Effector memory CD8-positive, alpha-beta T cell (primary cell): ENCODE measurements around the gene PCNX1.

ENCODE experiments used
- ATAC-seq: fragments of 150-1000 bp; cut with Tn5 transposase; replicated peaks from 2 replicates; pipeline ENCODE4 v1.10.0; 2021; ENCODE audit warnings: mild to moderate bottlenecking, moderate library complexity
- DNase-seq, 3 experiments: peaks; one replicate each; pipeline ENCODE4 v3.0.0; 2021
- H3K27ac Mint-ChIP-seq, 2 donors: one replicate each; pipeline ENCODE4 v1.8.0; 2022; ENCODE audit warnings: mild to moderate bottlenecking in 2 of 2, mixed read lengths in 2 of 2, moderate library complexity in 2 of 2
- H3K27me3 Mint-ChIP-seq, 2 donors: one replicate each; pipeline ENCODE4 v1.8.0; 2022; ENCODE audit warnings: mixed read lengths in 2 of 2
- H3K36me3 Mint-ChIP-seq: one replicate; pipeline ENCODE4 v1.8.0; 2022; ENCODE audit warnings: mild to moderate bottlenecking, moderate library complexity, mixed read lengths; ENCODE audit not compliant: insufficient read depth
- H3K4me1 Mint-ChIP-seq, 2 donors: one replicate each; pipeline ENCODE4 v1.8.0; 2022; ENCODE audit warnings: low read depth in 2 of 2, mixed read lengths in 2 of 2
- H3K4me3 Mint-ChIP-seq, 2 donors: one replicate each; pipeline ENCODE4 v1.8.0; 2022; ENCODE audit warnings: mild to moderate bottlenecking in 2 of 2, mixed read lengths in 2 of 2, moderate library complexity in 2 of 2
- H3K9me3 Mint-ChIP-seq, 2 donors: one replicate each; pipeline ENCODE4 v1.8.0; 2022; ENCODE audit warnings: mixed read lengths in 2 of 2

Gene PCNX1

DNA sequence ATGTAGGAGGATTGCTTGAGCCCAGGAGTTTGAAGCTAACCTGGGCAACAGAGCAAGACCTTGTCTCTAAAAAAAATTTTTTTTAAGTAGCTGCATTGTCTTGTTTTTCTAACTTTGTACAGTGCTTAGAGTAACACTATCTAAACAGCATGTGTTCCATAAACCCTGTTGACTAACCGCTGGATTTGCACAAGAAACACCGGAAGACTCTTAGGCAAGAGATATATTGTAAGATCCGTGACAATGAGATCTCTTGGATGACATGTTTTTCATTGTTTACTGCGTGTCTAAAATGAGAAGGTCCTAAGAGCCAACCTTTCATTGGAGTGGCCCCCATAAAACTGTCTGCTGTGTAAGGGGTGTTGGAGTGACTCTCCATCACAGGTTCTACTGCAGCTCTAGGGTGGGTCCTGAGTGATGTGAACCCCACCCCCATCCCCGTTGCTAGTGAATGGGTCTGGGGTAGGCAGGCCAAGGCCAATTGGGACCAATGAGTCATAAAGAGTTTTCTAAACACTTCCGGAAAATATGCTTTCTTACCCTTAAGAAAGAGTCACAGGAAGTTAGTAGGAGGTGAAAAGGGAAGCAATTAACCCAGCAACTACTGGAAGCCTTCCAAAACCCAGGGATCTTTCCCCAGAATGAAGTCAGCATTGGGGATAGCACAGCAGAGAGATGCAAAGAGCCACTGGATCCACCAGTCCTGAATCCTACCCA lies 24.3 kb upstream of the PCNX1 start:
- H3K27ac Mint-ChIP-seq = no peak overlapping the region
- H3K4me3 Mint-ChIP-seq = peak overlapping the region in 1 of 2 donors; percentile 36
- peaks cover 12% of the 10 kb centered on the region for H3K36me3 Mint-ChIP-seq

DNA sequence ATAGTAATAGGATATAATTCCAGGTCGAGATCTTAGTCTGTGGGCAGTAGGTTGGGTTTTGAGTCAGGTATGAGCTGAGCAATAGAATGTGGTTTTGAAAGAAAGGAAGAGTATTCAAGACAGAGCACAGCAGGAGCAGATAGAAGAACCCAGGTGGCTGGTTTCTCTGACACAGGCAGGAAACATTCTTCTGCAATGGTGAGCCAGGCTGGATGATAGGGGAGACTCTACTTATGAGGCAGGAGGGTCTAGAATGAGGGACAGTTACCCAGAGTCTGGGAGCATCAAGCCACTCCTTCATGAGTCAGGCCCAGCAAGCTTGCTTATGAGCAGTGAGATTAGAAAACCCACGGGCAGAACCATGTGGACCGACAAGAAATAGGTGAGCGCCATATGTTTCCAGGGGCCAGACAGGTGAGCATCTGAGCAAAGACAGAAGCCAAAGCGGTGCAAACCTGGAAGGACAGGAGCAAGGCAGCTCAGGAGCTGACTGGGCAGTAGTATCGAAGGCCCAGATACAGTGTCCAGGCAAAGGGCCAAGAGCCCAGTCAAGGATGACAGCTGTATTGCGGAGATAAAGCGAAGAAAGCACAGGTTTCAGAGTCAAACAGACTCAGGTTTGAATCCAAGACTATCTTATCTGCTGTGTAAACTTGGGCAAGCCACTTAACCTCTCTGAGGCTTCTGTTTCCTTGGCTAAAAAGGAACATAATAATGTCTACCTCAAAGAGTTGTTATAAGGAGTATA lies 22.5 kb upstream of the PCNX1 start:
- DNase-seq = no peak
- H3K4me3 Mint-ChIP-seq = peak overlapping the region; percentile 26 to 82
- H3K27ac Mint-ChIP-seq = peak overlapping the region; percentile 35 to 90

More for the DNA sequence above, 24.3 kb upstream of the PCNX1 start:
- no peak for ATAC-seq
- no peak for DNase-seq
- Mint-ChIP-seq H3K27me3 (no peaks in the 10 kb centered on the region), H3K9me3 (no peaks in the 10 kb centered on the region), H3K4me1 (peaks cover 49 to 51% of the 10 kb centered on the region in 2 donors)

DNA sequence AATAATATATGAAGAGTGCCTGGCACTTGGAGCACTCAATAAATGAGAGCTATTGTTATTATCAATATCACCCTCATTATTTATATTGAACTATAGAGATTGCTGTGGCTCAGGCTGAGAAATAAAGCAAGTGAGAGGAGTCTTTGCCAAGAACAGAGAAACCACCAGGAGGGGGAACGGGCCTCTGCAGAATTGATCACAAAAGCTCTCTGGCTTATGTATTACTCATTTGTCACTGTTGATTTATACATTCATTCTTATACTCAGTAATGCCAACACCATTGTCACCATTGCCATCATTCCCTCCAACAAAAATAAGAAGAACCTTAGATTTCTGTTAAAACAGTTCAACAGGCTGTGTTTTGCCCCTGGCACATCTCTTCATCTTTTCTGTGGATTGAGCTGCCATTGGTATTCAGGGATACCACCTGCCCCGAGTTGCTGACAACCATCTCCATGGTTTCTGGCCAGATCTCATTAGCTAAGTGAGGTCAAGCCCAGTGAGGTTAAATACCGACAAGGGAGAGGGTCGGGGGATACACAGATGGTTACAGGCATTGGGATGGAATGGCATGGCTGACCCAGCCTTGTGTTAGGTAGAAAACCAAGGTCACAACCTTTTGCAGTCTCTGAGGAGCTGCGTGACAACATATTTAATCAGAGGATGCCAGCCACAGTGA lies 21.8 kb upstream of the PCNX1 start:
- no peaks in the 10 kb centered on the region for H3K27me3 Mint-ChIP-seq
- DNase-seq (no peak), ATAC-seq (no peak)
- H3K4me1 Mint-ChIP-seq = peaks cover 66 to 68% of the 10 kb centered on the region in 2 donors
- H3K4me3 Mint-ChIP-seq = peak overlapping the region; percentile 26 to 82
- peaks cover 12% of the 10 kb centered on the region for H3K36me3 Mint-ChIP-seq
- no peaks in the 10 kb centered on the region for H3K9me3 Mint-ChIP-seq
- H3K27ac Mint-ChIP-seq = peak overlapping the region in 1 of 2 donors; percentile 91

More for the DNA sequence above, 22.5 kb upstream of the PCNX1 start:
- no peak for ATAC-seq
- H3K27me3 Mint-ChIP-seq = no peaks in the 10 kb centered on the region
- no peaks in the 10 kb centered on the region for H3K9me3 Mint-ChIP-seq
- H3K4me1 Mint-ChIP-seq = peaks cover 66% of the 10 kb centered on the region in 2 donors
- H3K36me3 Mint-ChIP-seq = peaks cover 12% of the 10 kb centered on the region

DNA sequence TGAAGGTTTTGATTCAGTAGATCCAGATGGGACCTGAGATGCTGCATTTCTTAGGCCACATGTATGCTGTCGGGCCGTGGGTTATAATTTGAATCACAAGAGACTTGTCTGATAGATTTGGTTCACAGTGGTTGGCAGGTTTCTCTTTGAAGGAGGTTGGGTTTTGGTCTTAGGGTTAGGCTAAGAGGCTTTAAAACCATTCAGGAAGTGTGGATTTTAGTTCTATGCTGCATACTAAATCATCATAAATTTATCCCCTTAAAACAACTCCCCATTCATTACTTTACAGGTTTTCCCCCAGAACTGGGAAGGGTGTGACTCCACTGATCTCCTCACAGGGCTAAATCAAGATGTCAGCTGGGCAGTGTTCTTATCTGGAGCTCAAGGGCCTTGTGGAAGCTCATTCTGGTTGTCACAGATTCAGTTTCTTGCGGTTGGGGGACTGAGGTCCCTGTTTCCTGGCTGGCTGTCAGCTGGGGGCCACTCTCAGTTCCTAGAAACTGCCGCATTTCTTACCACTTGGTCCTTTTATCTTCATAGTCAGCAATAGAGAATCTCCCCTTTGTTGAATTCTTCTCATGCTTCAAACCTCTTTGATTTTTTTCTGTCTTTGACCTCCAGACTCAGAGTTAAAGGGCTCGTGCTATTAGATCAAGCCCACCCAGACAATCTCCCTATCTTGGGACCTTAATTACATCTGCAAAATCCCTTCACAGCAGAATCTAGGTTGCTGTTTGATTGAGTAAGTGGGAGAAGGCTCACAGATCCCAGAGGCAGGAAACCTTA lies 20.6 kb upstream of the PCNX1 start:
- peak overlapping the region; percentile 66 to 82 for H3K4me3 Mint-ChIP-seq
- H3K4me1 Mint-ChIP-seq = peaks cover 66 to 68% of the 10 kb centered on the region in 2 donors

DNA sequence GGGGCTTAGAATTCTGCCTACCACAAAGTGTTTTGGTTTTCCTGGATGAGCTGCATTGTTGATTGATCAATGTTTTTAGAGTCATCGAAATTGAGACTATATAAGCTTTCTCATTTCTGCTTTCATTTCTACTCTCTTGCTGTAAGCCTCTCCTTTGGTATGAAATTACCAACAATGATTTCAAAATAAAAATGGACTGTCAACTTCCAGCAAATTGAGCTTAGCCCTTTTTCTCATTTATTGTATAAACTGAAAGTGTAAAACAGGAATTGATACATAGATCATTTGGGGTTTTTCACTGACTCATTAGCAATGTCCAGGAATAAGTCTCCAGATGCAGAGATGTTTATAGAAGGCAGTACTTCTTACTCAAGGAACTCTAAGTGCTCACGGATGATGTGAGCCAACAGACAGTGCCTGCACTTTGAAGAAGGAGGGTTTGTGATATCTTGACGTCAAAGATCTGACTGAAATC lies 20.0 kb upstream of the PCNX1 start:
- Mint-ChIP-seq H3K36me3 (peaks cover 12% of the 10 kb centered on the region), H3K27ac (peak overlapping the region; percentile 81 to 91), H3K4me1 (peaks cover 62 to 69% of the 10 kb centered on the region in 2 donors), H3K27me3 (no peaks in the 10 kb centered on the region), H3K9me3 (no peaks in the 10 kb centered on the region), H3K4me3 (peak overlapping the region; percentile 66 to 82)
- DNase-seq (no peak), ATAC-seq (no peak)

More for the DNA sequence above, 20.6 kb upstream of the PCNX1 start:
- peak overlapping the region; percentile 81 to 91 for H3K27ac Mint-ChIP-seq
- ATAC-seq (peak; percentile 72), DNase-seq (peak; percentile 39 to 45 (median 44))
- peaks cover 12% of the 10 kb centered on the region for H3K36me3 Mint-ChIP-seq
- H3K27me3 Mint-ChIP-seq = no peaks in the 10 kb centered on the region
- H3K9me3 Mint-ChIP-seq = no peaks in the 10 kb centered on the region

DNA sequence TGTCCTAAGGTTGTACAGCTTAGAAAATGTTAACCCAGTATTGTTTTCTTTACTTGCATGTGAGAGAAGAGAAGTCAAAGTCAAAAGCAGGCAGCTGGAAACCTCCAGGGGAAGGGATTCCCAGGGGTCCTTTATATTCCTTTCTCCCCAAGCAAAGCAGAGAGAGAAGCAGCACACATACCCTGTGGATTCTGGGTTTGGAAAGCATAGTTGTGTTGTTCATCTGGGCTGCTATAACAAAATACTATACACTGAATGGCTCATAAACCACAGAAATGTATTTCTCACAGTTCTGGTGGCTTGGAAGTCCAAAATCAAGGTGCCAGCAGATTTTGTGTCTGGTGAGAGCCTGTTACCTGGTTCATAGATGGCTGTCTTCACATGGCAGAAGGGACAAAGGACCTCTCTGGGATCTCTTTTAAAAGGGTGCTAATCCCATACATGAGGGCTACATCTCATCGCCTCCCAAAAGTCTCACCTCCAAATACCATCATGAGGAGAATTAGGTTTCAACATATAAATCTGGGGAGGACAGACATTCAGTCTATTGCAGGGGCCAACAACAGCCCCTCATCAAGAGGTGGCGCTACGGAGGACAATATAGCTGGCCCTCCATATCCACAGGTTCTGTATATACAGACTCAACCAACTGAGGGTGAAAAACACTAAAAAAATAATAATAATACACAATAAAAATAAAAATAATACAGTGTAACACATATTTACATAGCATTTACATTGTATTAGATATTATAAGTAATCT lies 19.3 kb upstream of the PCNX1 start:
- H3K27ac Mint-ChIP-seq = peak overlapping the region; percentile 81 to 91
- DNase-seq (no peak), ATAC-seq (no peak)
- peaks cover 12% of the 10 kb centered on the region for H3K36me3 Mint-ChIP-seq
- peaks cover 56 to 69% of the 10 kb centered on the region in 2 donors for H3K4me1 Mint-ChIP-seq
- H3K27me3 Mint-ChIP-seq = no peaks in the 10 kb centered on the region
- H3K4me3 Mint-ChIP-seq = peak overlapping the region; percentile 66 to 82
- no peaks in the 10 kb centered on the region for H3K9me3 Mint-ChIP-seq

DNA sequence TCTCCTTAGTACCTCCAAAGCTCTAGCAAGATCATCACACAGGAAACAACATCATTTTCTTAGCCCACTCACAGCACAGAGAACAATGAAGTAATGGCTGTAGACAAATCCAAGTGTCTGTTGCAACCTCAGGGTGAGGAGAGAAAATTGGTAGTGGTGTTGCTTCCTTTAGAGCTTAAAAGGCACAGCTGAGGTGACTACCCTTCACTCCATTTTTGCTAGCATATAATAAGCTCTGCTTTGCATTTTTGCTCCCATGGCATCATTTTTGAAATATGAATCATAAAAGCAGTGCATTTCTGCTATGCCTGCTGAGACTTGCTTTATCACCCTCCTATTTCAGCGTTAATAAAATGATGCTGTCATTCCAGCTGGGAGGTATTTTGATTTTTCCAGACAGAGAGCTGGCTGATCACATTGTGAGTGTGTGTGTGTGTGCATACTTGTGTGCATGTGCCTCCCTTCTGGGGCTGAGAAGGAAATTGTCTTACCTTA lies 18.5 kb upstream of the PCNX1 start:
- Mint-ChIP-seq H3K36me3 (peaks cover 12% of the 10 kb centered on the region), H3K27me3 (no peaks in the 10 kb centered on the region), H3K27ac (peak overlapping the region; percentile 71 to 87), H3K4me1 (peaks cover 52 to 69% of the 10 kb centered on the region in 2 donors), H3K4me3 (peak overlapping the region in 1 of 2 donors; percentile 12), H3K9me3 (no peaks in the 10 kb centered on the region)
- ATAC-seq (peak; percentile 72), DNase-seq (peak; percentile 23 to 28 (median 25))

DNA sequence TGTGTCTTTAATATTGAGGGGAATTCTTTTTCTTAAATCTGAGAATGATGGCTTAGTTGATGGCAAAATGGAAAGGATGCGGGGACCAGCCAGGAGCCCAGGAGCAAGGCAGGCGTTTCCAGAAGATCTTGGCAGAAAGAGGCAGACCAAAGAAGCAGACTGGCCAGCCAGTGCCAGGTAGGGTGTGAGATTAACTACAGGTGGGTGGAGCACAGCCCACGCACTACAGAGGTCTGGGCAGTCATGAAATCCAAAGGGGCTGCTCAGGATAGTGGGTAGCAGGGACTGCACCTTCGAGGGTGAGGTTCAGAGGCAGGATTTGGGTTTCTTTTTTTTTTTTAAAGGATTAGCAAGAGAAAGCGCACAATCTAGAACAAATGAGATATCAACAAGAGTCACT lies 17.7 kb upstream of the PCNX1 start:
- DNase-seq (no peak), ATAC-seq (no peak)
- Mint-ChIP-seq H3K36me3 (peaks cover 12% of the 10 kb centered on the region), H3K27ac (peak overlapping the region; percentile 71 to 87), H3K9me3 (no peaks in the 10 kb centered on the region), H3K27me3 (peaks cover 0 to 1% of the 10 kb centered on the region in 2 donors), H3K4me3 (no peak overlapping the region), H3K4me1 (peaks cover 53 to 69% of the 10 kb centered on the region in 2 donors)

DNA sequence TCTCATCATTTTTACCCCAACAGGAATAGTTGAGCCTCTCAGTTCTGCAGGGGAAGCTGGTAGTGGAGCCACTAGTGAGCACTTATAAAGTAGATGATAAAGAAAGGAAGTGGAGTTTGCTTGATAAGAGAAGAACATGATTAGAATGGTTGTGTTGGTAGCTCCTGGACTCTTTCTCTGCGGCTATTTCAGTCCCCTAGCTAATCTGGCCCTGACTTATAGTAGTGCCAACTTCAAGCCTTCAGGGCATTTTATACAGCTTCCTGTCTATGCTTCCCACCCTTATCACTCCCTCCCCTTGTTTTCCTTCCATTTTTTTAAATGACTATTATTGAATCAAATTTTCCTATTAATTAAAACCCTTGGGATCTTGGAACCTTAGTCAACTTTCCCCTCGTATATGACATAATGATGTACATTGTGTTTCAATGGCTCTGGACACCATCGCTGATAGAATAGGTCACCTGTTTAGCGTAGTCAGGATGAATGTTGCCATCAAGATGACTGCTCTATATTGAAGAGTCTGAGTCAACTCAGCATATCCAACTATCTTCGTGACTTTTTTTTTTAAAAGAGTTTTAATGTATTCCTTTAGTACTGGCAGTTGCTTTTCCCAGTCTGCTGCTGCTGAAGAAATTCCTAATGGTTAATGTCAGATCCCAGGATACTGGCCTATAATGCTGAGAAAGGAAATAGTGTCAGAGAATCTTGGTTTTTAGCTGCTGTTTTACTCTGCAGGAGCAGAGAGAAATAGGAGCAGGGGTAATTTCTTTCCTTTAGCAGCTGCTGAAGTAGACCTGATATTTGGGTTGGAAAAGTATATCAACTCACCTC lies 16.2 kb upstream of the PCNX1 start:
- H3K4me1 Mint-ChIP-seq = peaks cover 49 to 66% of the 10 kb centered on the region in 2 donors
- H3K9me3 Mint-ChIP-seq = no peaks in the 10 kb centered on the region
- DNase-seq = no peak
- ATAC-seq = no peak
- no peak overlapping the region for H3K27ac Mint-ChIP-seq
- peaks cover 0 to 5% of the 10 kb centered on the region in 2 donors for H3K27me3 Mint-ChIP-seq
- peaks cover 11% of the 10 kb centered on the region for H3K36me3 Mint-ChIP-seq
- H3K4me3 Mint-ChIP-seq = no peak overlapping the region

DNA sequence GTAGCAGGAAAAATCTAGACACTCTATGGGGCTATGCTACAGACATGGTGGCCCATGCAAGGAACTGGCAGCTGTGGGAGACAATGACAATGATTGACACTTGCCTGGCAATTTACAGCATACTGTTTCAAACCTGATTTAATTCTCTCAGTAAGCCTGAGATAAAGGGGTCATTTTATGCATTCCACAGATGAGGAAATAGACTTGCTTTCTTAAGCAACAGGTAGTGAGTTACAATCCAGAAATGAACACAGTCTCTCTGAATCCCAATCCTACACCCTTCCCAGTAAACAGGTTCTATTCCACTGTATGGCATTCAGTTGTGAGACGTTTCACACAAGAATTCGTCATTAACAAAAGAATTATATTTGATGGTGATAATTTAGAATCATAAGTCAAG lies 15.5 kb upstream of the PCNX1 start:
- H3K36me3 Mint-ChIP-seq = peaks cover 4% of the 10 kb centered on the region
- ATAC-seq (no peak), DNase-seq (no peak)
- H3K9me3 Mint-ChIP-seq = no peaks in the 10 kb centered on the region
- peaks cover 42 to 59% of the 10 kb centered on the region in 2 donors for H3K4me1 Mint-ChIP-seq
- peaks cover 0 to 5% of the 10 kb centered on the region in 2 donors for H3K27me3 Mint-ChIP-seq
- H3K4me3 Mint-ChIP-seq = peak overlapping the region in 1 of 2 donors; percentile 21
- H3K27ac Mint-ChIP-seq = no peak overlapping the region

DNA sequence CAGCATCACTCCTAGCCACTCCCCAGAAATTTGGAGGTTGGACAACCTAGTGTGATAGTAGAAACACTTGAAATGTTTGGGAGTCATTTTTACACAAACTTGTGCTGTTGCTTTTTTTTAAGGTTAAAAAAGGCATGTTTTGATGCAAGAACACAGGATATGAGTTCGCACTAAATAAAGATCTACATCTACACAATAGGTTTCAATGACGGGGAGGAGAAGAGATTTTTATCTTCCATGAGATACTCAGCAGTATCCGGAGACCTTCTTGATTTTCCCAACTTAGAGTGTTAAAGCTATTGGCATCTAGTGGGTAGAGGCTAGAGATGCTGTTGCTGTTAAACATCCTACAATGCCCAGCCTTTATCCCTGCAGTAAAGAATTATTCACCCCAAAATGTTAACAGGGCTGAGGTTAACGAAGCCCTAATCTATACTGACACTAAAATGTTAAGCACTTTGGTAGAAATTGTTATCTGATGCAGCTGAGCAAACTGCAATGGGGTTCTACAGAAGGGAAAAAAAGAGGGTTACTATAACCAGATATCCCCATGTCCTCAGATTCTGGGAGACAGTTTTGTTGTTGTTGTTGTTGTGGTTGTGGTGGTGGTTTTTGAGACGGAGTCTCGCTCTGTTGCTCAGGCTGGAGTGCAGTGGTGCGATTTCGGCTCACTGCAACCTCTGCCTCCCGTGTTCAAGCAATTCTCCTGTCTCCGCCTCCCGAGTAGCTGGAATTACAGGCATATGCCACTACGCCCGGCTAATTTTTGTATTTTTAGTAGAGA lies 14.0 kb upstream of the PCNX1 start:
- peaks cover 28 to 45% of the 10 kb centered on the region in 2 donors for H3K4me1 Mint-ChIP-seq
- ATAC-seq (peak; percentile 27), DNase-seq (no peak)
- H3K36me3 Mint-ChIP-seq = peaks cover 4% of the 10 kb centered on the region
- H3K27ac Mint-ChIP-seq = peak overlapping the region in 1 of 2 donors; percentile 65
- H3K9me3 Mint-ChIP-seq = no peaks in the 10 kb centered on the region
- H3K27me3 Mint-ChIP-seq = peaks cover 0 to 5% of the 10 kb centered on the region in 2 donors
- peak overlapping the region; percentile 15 to 64 for H3K4me3 Mint-ChIP-seq
